HepG2 (cell line): ENCODE data around the gene NRAP.

Experiments used
- ATF7-NPFF ChIP-seq: sonication (generic); formaldehyde crosslinking; IDR thresholded peaks from 2 replicates; pipeline ENCODE4 v1.8.1; 2023; ENCODE audit warnings: mild to moderate bottlenecking, low read depth, missing genetic modification reagents, moderate library complexity
- ETV5 ChIP-seq: IDR thresholded peaks from 2 replicates; pipeline ENCODE4 v1.6.1; 2018; ENCODE audit warnings: missing biosample characterization, missing genetic modification reagents, inconsistent platforms, borderline replicate concordance
- EZH2 ChIP-seq: conservative IDR thresholded peaks from 2 replicates; pipeline ENCODE4 v1.6.1; 2012; ENCODE audit warnings: mild to moderate bottlenecking, low read depth, low read length, moderate library complexity
- NR2F6 ChIP-seq, 2 experiments: IDR thresholded peaks; 2 replicates each; pipeline ENCODE4 v1.6.1; 2016; ENCODE audit warnings: antibody characterized with exemption in 1 of 2, mild to moderate bottlenecking in 1 of 2
- SP2 ChIP-seq: sonication (generic); formaldehyde crosslinking; IDR thresholded peaks from 2 replicates; pipeline ENCODE4 v1.5.1; 2020; ENCODE audit warnings: mild to moderate bottlenecking, missing genetic modification reagents
- ZFP41 ChIP-seq: sonication (generic); formaldehyde crosslinking; IDR thresholded peaks from 2 replicates; pipeline ENCODE4 v1.4.0; 2020; ENCODE audit warnings: mild to moderate bottlenecking, missing genetic modification reagents, borderline replicate concordance
- ZSCAN29 ChIP-seq: sonication (generic); formaldehyde crosslinking; conservative IDR thresholded peaks from 2 replicates; pipeline ENCODE4 v1.4.0; 2020; ENCODE audit warnings: mild to moderate bottlenecking, missing genetic modification reagents
- TF ChIP-seq, protein P1 (sequence below): sonication (generic); formaldehyde crosslinking; IDR thresholded peaks from 2 replicates; pipeline ENCODE4 v1.5.0; 2020; ENCODE audit warnings: mild to moderate bottlenecking, missing genetic modification reagents, moderate library complexity
- TF ChIP-seq, protein P2 (sequence below): conservative IDR thresholded peaks from 2 replicates; pipeline ENCODE4 v1.6.1; 2018; ENCODE audit warnings: missing genetic modification reagents
- TF ChIP-seq, protein P3 (sequence below): sonication (generic); formaldehyde crosslinking; IDR thresholded peaks from 2 replicates; pipeline ENCODE4 v1.5.0; 2020; ENCODE audit warnings: mild to moderate bottlenecking, missing genetic modification reagents

DNA sequence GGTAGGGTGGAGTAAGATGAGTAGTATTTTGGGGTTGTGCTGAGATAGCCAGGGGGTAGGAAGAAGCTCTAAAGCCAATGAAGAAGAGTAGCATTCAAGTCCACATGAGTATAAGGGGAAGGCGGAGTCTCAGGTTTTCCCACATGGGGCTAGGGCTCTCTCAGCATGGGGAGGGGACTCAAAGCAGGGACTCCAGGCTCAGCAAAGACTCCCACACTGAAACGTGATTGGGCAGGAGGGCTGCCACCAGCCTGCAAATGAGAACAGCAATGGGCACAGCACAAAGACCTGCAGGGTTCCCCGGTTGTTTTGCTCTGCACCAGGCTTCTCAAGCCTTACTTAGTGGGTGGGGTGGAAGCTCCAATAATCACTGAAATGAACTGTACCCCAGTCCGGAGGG is 1.5 kb upstream of the NRAP start:
- no peak for TF ChIP-seq EZH2
- no peak for TF ChIP-seq NR2F6 (IDR thresholded peaks at IDR 0.05)
- TF ChIP-seq NR2F6 (CRISPR knock-in tag; IDR thresholded peaks at IDR 0.05) = no peak
- no peak for TF ChIP-seq ZFP41
- TF ChIP-seq, protein P1, sequence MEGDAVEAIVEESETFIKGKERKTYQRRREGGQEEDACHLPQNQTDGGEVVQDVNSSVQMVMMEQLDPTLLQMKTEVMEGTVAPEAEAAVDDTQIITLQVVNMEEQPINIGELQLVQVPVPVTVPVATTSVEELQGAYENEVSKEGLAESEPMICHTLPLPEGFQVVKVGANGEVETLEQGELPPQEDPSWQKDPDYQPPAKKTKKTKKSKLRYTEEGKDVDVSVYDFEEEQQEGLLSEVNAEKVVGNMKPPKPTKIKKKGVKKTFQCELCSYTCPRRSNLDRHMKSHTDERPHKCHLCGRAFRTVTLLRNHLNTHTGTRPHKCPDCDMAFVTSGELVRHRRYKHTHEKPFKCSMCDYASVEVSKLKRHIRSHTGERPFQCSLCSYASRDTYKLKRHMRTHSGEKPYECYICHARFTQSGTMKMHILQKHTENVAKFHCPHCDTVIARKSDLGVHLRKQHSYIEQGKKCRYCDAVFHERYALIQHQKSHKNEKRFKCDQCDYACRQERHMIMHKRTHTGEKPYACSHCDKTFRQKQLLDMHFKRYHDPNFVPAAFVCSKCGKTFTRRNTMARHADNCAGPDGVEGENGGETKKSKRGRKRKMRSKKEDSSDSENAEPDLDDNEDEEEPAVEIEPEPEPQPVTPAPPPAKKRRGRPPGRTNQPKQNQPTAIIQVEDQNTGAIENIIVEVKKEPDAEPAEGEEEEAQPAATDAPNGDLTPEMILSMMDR (CRISPR knock-in tag) = no peak
- TF ChIP-seq, protein P2, sequence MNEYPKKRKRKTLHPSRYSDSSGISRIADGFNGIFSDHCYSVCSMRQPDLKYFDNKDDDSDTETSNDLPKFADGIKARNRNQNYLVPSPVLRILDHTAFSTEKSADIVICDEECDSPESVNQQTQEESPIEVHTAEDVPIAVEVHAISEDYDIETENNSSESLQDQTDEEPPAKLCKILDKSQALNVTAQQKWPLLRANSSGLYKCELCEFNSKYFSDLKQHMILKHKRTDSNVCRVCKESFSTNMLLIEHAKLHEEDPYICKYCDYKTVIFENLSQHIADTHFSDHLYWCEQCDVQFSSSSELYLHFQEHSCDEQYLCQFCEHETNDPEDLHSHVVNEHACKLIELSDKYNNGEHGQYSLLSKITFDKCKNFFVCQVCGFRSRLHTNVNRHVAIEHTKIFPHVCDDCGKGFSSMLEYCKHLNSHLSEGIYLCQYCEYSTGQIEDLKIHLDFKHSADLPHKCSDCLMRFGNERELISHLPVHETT = no peak
- TF ChIP-seq ZSCAN29 (CRISPR knock-in tag) = no peak
- TF ChIP-seq ATF7-NPFF (CRISPR knock-in tag) = no peak
- no peak for TF ChIP-seq ETV5
- no peak for TF ChIP-seq SP2
- TF ChIP-seq, protein P3, sequence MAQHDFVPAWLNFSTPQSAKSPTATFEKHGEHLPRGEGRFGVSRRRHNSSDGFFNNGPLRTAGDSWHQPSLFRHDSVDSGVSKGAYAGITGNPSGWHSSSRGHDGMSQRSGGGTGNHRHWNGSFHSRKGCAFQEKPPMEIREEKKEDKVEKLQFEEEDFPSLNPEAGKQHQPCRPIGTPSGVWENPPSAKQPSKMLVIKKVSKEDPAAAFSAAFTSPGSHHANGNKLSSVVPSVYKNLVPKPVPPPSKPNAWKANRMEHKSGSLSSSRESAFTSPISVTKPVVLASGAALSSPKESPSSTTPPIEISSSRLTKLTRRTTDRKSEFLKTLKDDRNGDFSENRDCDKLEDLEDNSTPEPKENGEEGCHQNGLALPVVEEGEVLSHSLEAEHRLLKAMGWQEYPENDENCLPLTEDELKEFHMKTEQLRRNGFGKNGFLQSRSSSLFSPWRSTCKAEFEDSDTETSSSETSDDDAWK (CRISPR knock-in tag) = no peak
